ENCODE measurements around the gene UGT1A7.

Gene UGT1A7

DNA sequence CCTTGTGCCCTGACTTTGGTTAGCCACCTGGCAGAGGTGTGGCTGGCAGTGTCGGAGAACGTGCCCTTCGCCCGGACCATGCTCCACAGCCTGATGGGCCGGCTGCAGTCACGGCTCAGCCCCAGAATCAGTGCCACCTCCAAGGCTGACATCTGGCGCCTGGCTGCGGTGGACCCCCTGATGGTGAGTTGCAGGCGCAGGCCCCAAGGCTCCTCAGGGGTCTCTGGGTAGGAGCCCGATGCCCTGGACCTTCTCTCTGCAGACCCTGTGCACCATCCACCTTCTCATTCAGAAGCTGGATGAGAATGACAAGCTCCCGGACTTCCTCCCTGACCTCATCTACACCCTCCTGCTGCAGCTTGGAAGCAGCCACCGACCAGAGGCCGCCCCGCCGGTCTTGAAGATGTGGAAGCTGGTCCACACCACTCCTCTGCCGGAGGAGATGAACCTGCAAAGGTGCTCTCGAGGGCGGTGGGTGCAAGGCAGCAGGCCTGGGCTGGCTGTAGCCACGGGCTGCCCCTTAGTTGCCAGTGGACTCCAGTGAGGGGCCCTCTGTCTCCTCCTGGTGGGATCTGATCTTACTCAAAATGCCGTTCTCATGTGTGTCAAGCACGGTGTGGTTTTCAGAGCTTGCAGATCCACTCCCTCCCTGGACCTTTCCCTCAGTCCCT, 140.5 kb downstream of the UGT1A7 start:
- DNase-seq (ENCODE audit: low read depth in 1 of 2, low spot score in 1 of 2), result no peak
- in situ Hi-C loops (cut with HindIII; ENCODE audit: low pct_unique_long_range_greater_than_20kb, low sequenced_read_pairs), result no loop called here
- no peak for TF ChIP-seq JUND (IDR thresholded peaks at IDR 0.05; ENCODE audit: low read depth)
